Measurements from ENCODE around the gene HMGCS2. TPM values are rescaled to one million over a fixed set of nuclear protein-coding genes. Genes with fewer than 3 reads are reported as not detected.
A peak's percentile ranks its signal among the peaks of the same experiment; 100 is the strongest.

The HMGCS2 gene
- total RNA-seq, 1 experiment from 2014 or later = not detected

- no peak for TF ChIP-seq CTCF (IDR thresholded peaks at IDR 0.05; ENCODE audit: unreplicated experiment)
- CTCF ChIA-PET = no interaction called here
- no peaks in the 10 kb centered on the region for H3K27me3 Mint-ChIP-seq (ENCODE audit: unreplicated experiment)
- no peak overlapping the region for H3K27ac Mint-ChIP-seq (ENCODE audit: unreplicated experiment)
- H3K4me3 Mint-ChIP-seq (ENCODE audit: low read depth, unreplicated experiment) = no peak overlapping the region
- peaks cover 27% of the 10 kb centered on the region for H3K4me1 Mint-ChIP-seq (ENCODE audit: low read depth, unreplicated experiment)
- BruUV-seq (replicated peaks) = no TSS peak
- intact Hi-C loops (cut with micrococcal nuclease; ENCODE audit: unreplicated experiment) = loop anchor here (5.0 kb wide), 1 partner anchor 127 kb away; no protein-coding TSS in a partner anchor
- H3K9me3 Mint-ChIP-seq (ENCODE audit: low read depth, unreplicated experiment) = no peaks in the 10 kb centered on the region
- H3K36me3 Mint-ChIP-seq (ENCODE audit: insufficient read depth, unreplicated experiment) = peaks cover 55% of the 10 kb centered on the region
- DNase-seq = no peak
Observed at GRCh38 chr1:119740261-119740660, 28.4 kb downstream of the HMGCS2 start.

- intact Hi-C loops (cut with micrococcal nuclease; ENCODE audit: unreplicated experiment) = loop anchor here (10.0 kb wide), 1 partner anchor 64 kb away; no protein-coding TSS in a partner anchor
- Mint-ChIP-seq H3K4me3 (ENCODE audit: low read depth, unreplicated experiment) (no peak overlapping the region), H3K36me3 (ENCODE audit: insufficient read depth, unreplicated experiment) (peaks cover 56% of the 10 kb centered on the region), H3K4me1 (ENCODE audit: low read depth, unreplicated experiment) (peaks cover 28% of the 10 kb centered on the region), H3K27ac (ENCODE audit: unreplicated experiment) (no peak overlapping the region), H3K9me3 (ENCODE audit: low read depth, unreplicated experiment) (no peaks in the 10 kb centered on the region), H3K27me3 (ENCODE audit: unreplicated experiment) (no peaks in the 10 kb centered on the region)
- DNase-seq = no peak
- TF ChIP-seq CTCF (IDR thresholded peaks at IDR 0.05; ENCODE audit: unreplicated experiment) = no peak
- no TSS peak for BruUV-seq (replicated peaks)
- CTCF ChIA-PET = no interaction called here
Observed at GRCh38 chr1:119739150-119739549, 29.6 kb downstream of the HMGCS2 start.

DNA sequence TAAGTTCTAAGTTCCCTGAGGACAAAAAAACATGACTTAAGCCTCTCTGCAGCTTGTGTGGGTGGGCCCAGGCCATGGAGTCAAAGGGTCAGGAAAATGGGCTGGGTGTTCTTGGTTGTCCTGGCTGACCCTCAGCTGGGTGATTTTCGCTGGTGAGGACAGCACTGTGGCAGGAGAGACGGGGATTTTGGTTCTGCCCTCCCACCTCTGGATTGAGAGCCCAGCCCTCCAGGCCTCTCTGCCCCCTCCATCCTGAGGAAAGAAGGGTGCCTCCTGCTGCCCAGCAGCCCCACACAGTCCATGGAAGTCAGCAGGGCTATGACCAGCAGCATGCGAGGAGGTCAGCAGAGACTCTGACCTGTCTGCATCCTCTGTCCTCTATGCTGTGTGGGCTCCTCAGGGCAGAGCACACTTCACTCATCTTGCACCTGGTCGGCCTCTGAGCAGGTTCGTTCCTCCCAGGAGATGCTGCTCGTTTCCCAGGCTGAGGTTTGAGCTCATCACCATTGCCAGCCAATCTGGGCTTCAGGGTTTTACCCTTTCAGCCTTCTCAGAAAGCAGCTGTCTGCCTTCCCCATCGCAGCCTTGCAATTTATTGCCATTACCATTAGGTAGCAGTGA is 30.5 kb downstream of the HMGCS2 start:
- no peaks in the 10 kb centered on the region for H3K9me3 Mint-ChIP-seq (ENCODE audit: low read depth, unreplicated experiment)
- H3K27me3 Mint-ChIP-seq (ENCODE audit: unreplicated experiment) = no peaks in the 10 kb centered on the region
- no peak overlapping the region for H3K4me3 Mint-ChIP-seq (ENCODE audit: low read depth, unreplicated experiment)
- intact Hi-C loops (cut with micrococcal nuclease; ENCODE audit: unreplicated experiment) = loop anchor here (10.0 kb wide), 1 partner anchor 63 kb away; no protein-coding TSS in a partner anchor
- peaks cover 22% of the 10 kb centered on the region for H3K4me1 Mint-ChIP-seq (ENCODE audit: low read depth, unreplicated experiment)
- H3K27ac Mint-ChIP-seq (ENCODE audit: unreplicated experiment) = no peak overlapping the region
- BruUV-seq (replicated peaks) = no TSS peak
- peaks cover 55% of the 10 kb centered on the region for H3K36me3 Mint-ChIP-seq (ENCODE audit: insufficient read depth, unreplicated experiment)
- CTCF ChIA-PET = no interaction called here
- TF ChIP-seq CTCF (IDR thresholded peaks at IDR 0.05; ENCODE audit: unreplicated experiment) = no peak
- no peak for DNase-seq

DNA sequence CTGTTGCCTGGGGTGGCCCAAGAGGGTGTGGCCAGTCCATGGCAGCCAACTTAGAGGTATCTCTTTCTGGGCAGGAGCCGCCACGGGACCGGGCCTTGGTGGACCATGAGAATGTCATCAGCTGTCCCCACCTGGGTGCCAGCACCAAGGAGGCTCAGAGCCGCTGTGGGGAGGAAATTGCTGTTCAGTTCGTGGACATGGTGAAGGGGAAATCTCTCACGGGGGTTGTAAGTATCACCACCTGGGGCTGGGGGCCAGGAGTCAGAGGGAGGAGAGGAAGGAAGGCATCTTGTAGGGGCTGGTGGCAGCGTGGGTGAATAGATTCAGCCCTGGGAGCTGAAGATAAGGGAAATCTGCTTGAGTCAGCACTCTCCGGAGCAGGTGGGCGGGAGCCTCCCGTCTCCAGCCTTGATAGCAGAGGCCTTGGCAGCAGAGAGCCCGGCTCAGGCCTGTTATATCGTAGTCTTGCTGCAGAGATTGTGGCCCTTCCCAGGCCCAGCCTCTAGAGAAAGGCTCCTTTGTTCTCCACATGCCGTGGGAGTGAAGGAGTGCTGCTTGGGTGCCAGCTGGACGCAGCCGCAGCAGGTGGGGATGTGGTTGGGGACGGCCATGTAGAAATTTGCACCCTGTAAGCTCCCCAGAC is 31.5 kb downstream of the HMGCS2 start:
- no peaks in the 10 kb centered on the region for H3K27me3 Mint-ChIP-seq (ENCODE audit: unreplicated experiment)
- peaks cover 53% of the 10 kb centered on the region for H3K36me3 Mint-ChIP-seq (ENCODE audit: insufficient read depth, unreplicated experiment)
- no peak for TF ChIP-seq CTCF (IDR thresholded peaks at IDR 0.05; ENCODE audit: unreplicated experiment)
- DNase-seq = peak; percentile 42
- H3K27ac Mint-ChIP-seq (ENCODE audit: unreplicated experiment) = peak overlapping the region; percentile 39
- H3K4me3 Mint-ChIP-seq (ENCODE audit: low read depth, unreplicated experiment) = no peak overlapping the region
- CTCF ChIA-PET = no interaction called here
- intact Hi-C loops (cut with micrococcal nuclease; ENCODE audit: unreplicated experiment) = loop anchor here (10.0 kb wide), 1 partner anchor 62 kb away; no protein-coding TSS in a partner anchor
- no peaks in the 10 kb centered on the region for H3K9me3 Mint-ChIP-seq (ENCODE audit: low read depth, unreplicated experiment)
- BruUV-seq (replicated peaks) = no TSS peak
- H3K4me1 Mint-ChIP-seq (ENCODE audit: low read depth, unreplicated experiment) = peaks cover 22% of the 10 kb centered on the region
